Endothelial cell of umbilical vein (primary cell): ENCODE results near the gene ANKRD39. TPM values are rescaled to one million over a fixed set of nuclear protein-coding genes. Genes with fewer than 3 reads are reported as not detected.

Experiments
- BruUV-seq: library from RNA; stranded (reverse); fragments of 400-500 nt; replicated peaks from 2 replicates; lab custom pipeline; 2021; lab: Mats Ljungman, UMichigan
- CTCF ChIA-PET: fragments of 300-600, 350-600 bp; sonication (Branson Sonifier 250); formaldehyde crosslinking; loops from one replicate; lab custom pipeline; 2021; ENCODE audit warnings: antibody characterized with exemption, inconsistent platforms; lab: Charles Lee
- POLR2A ChIA-PET: fragments of 300-600, 350-600 bp; sonication (Branson Sonifier 250); formaldehyde crosslinking; loops from one replicate; lab custom pipeline; 2021; ENCODE audit warnings: antibody characterized with exemption, inconsistent platforms; lab: Charles Lee
- DNase-seq: peaks from one replicate; pipeline ENCODE4 v3.0.0-alpha.2; 2011; ENCODE audit warnings: low read depth, low spot score
- FAIRE-seq: peaks from 2 replicates; lab custom pipeline; 2011; peaks lifted over from hg19 to GRCh38; lab: Jason Lieb, UNC
- H2AFZ ChIP-seq: 2 replicates; pipeline ENCODE4 v1.6.0; 2012; ENCODE audit warnings: low read depth, low read length, control low read depth, inconsistent platforms
- H3K27ac ChIP-seq: 2 replicates; pipeline ENCODE4 v1.5.1; 2011; ENCODE audit warnings: low read depth, mild to moderate bottlenecking, control low read depth, low read length, moderate library complexity; ENCODE audit not compliant: insufficient read depth
- H3K27me3 ChIP-seq, 2 experiments: 2 replicates each; pipeline versions ENCODE4 v1.6.0 to v1.6.1; 2011; ENCODE audit warnings: low read length in 2 of 2, mixed read lengths in 1 of 2; ENCODE audit not compliant: control insufficient read depth in 2 of 2, insufficient read depth in 2 of 2
- H3K36me3 ChIP-seq, 2 experiments: 2 replicates in 1 of 2; 3 replicates in 1 of 2; pipeline ENCODE4 v1.5.1; 2011; ENCODE audit warnings: low read length in 2 of 2, mild to moderate bottlenecking in 1 of 2, moderate library complexity in 1 of 2; ENCODE audit not compliant: control insufficient read depth in 2 of 2, insufficient read depth in 2 of 2; ENCODE audit errors: extremely low read depth in 1 of 2
- H3K4me1 ChIP-seq: 3 replicates; pipeline ENCODE4 v1.5.1; 2011; ENCODE audit warnings: mild to moderate bottlenecking, low read length; ENCODE audit not compliant: control insufficient read depth, insufficient read depth; ENCODE audit errors: extremely low read depth
- H3K4me2 ChIP-seq: 2 replicates; pipeline ENCODE4 v1.6.1; 2011; ENCODE audit warnings: low read length, control low read depth, mixed read lengths; ENCODE audit not compliant: insufficient read depth
- H3K4me3 ChIP-seq, 3 experiments: fragments of 200-600 bp in 1 of 3; sonication (generic), shearing (Covaris generic) in 1 of 3; replicated peaks in 1 of 3; 2 replicates each; pipeline ENCODE4 v1.5.1; 2011 to 2016; ENCODE audit warnings: control low read depth in 3 of 3, low read length in 3 of 3, mild to moderate bottlenecking in 2 of 3, inconsistent platforms in 1 of 3, low read depth in 1 of 3, moderate library complexity in 1 of 3; ENCODE audit not compliant: insufficient read depth in 1 of 3
- H3K79me2 ChIP-seq: 2 replicates; pipeline ENCODE4 v1.6.0; 2012; ENCODE audit warnings: low read length, inconsistent platforms; ENCODE audit not compliant: control insufficient read depth, insufficient read depth
- H3K9ac ChIP-seq: replicated peaks from 2 replicates; pipeline ENCODE3; 2011; ENCODE audit warnings: low read length, control low read depth; ENCODE audit not compliant: insufficient read depth; ENCODE audit errors: extremely low read depth
- H3K9me1 ChIP-seq: replicated peaks from 3 replicates; pipeline ENCODE4 v1.6.0; 2011; ENCODE audit warnings: mild to moderate bottlenecking, low read length; ENCODE audit not compliant: control insufficient read depth, insufficient read depth; ENCODE audit errors: extremely low read depth
- H3K9me3 ChIP-seq: replicated peaks from 2 replicates; pipeline ENCODE4 v1.5.1; 2012; ENCODE audit warnings: low read length, inconsistent platforms; ENCODE audit not compliant: control insufficient read depth, insufficient read depth
- H4K20me1 ChIP-seq: replicated peaks from 2 replicates; pipeline ENCODE3; 2011; ENCODE audit warnings: mild to moderate bottlenecking, low read length; ENCODE audit not compliant: control insufficient read depth, insufficient read depth; ENCODE audit errors: extremely low read depth
- CTCF ChIP-seq, 2 donors: IDR thresholded peaks; 1 replicate in 1 of 2; 2 replicates in 1 of 2; pipeline ENCODE4 v1.5.1; 2011; ENCODE audit warnings: low read length in 2 of 2, mild to moderate bottlenecking in 2 of 2, moderate library complexity in 2 of 2, control low read depth in 1 of 2, inconsistent platforms in 1 of 2, low read depth in 1 of 2; ENCODE audit not compliant: insufficient read depth in 1 of 2; ENCODE audit errors: extremely low read depth in 1 of 2
- FOS ChIP-seq: IDR thresholded peaks from 2 replicates; pipeline ENCODE4 v1.6.1; 2011; ENCODE audit warnings: mild to moderate bottlenecking, low read length, moderate library complexity, borderline replicate concordance; ENCODE audit not compliant: insufficient read depth
- MYC ChIP-seq: IDR thresholded peaks from one replicate; pipeline ENCODE4 v1.6.1; 2011; ENCODE audit warnings: mild to moderate bottlenecking, low read depth, low read length
- POLR2AphosphoS5 ChIP-seq: IDR thresholded peaks from 2 replicates; pipeline ENCODE4 v1.6.1; 2012; ENCODE audit warnings: low read depth, mild to moderate bottlenecking, control low read depth, low read length, moderate library complexity; ENCODE audit not compliant: insufficient read depth
- dilution Hi-C: fragments of 300-500 bp; cut with MboI; formaldehyde crosslinking; loops from one replicate; pipeline ENCODE4 v1.15.0; 2019; ENCODE audit warnings: low sequenced_read_pairs; ENCODE audit not compliant: extremely low pct_ligation_motif_present
- intact Hi-C: fragments of 100-400 bp; cut with micrococcal nuclease; formaldehyde crosslinking; loops from one replicate; pipeline ENCODE4 v1.10.0; 2022
- polyA plus RNA-seq, 4 experiments: library from polyadenylated mRNA; depleted of rRNA in 3 of 4; stranded (reverse) in 3 of 4; unstranded in 1 of 4; fragments of >200 nt; gene quantifications; 2 replicates each; pipeline versions ENCODE4 v1.2.1 to v1.2.3, GENCODE V29; 2011 to 2012; ENCODE audit warnings: missing spikeins in 1 of 4
- total RNA-seq: library from RNA; stranded (reverse); gene quantifications from 2 replicates; pipeline ENCODE4 v1.2.3, GENCODE V29; 2021

ANKRD39 gene
- total and polyA plus RNA-seq, 2 donors (not counting 3 experiments of a cell fraction or from before 2014, with no cell fraction given), result 14.7 to 17.9 TPM

GRCh38 chr2:96887493-96888012, 29.7 kb upstream of the ANKRD39 start:
- Histone ChIP-seq H3K27ac (no peak overlapping the region), H3K4me1 (no peaks in the 10 kb centered on the region), H2AFZ (no peak overlapping the region), H3K4me2 (no peak overlapping the region), H3K9me3 (no peaks in the 10 kb centered on the region), H4K20me1 (no peaks in the 10 kb centered on the region), H3K27me3 (no peaks in the 10 kb centered on the region), H3K79me2 (no peaks in the 10 kb centered on the region), H3K4me3 (no peak overlapping the region), H3K9me1 (no peaks in the 10 kb centered on the region), H3K36me3 (no peaks in the 10 kb centered on the region), H3K9ac (no peak overlapping the region)
- FAIRE-seq (no peak), DNase-seq (no peak)
- intact Hi-C loops, result no loop called here
- ChIA-PET CTCF (no interaction called here), POLR2A (no interaction called here)
- no TSS peak for BruUV-seq
- dilution Hi-C loops, result no loop called here
- TF ChIP-seq FOS (no peak), MYC (no peak), CTCF (IDR thresholded peaks at IDR 0.05; ENCODE audit: extremely low read depth in 1 of 2, insufficient read depth in 1 of 2, low read depth in 1 of 2, low read length in 2 of 2) (no peak), POLR2AphosphoS5 (no peak)
